MCF 10A (cell line): ENCODE results near the gene CDK14. TPM values are rescaled to one million over a fixed set of nuclear protein-coding genes. Genes with fewer than 3 reads are reported as not detected.

ENCODE experiments used
- BruUV-seq: library from RNA; stranded (reverse); fragments of 400-500 nt; replicated peaks from 2 replicates; lab custom pipeline; 2021; lab: Mats Ljungman, UMichigan
- CTCF ChIA-PET: fragments of 300-600 bp; sonication (Branson Sonifier 250); formaldehyde crosslinking; extraction: SDS; loops from one replicate; lab custom pipeline; 2021; ENCODE audit warnings: antibody characterized with exemption, inconsistent platforms; lab: Yijun Ruan, JAX
- POLR2A ChIA-PET: fragments of 300-600, 350-650 bp; sonication (Branson Sonifier 250); formaldehyde crosslinking; extraction: SDS; loops from one replicate; lab custom pipeline; 2020; ENCODE audit warnings: antibody characterized with exemption, inconsistent platforms; lab: Yijun Ruan, JAX
- DNase-seq: peaks from one replicate; pipeline ENCODE4 v3.0.0-alpha.2; 2018; ENCODE audit not compliant: unreplicated experiment
- H3K27ac Mint-ChIP-seq: one replicate; pipeline ENCODE4 v1.8.0; 2022; ENCODE audit warnings: mild to moderate bottlenecking, low read depth, mixed read lengths; ENCODE audit not compliant: unreplicated experiment
- H3K27me3 Mint-ChIP-seq: one replicate; pipeline ENCODE4 v1.8.0; 2022; ENCODE audit warnings: mixed read lengths; ENCODE audit not compliant: insufficient read depth, unreplicated experiment
- H3K36me3 Mint-ChIP-seq: one replicate; pipeline ENCODE4 v1.8.0; 2022; ENCODE audit warnings: mild to moderate bottlenecking, moderate library complexity, mixed read lengths; ENCODE audit not compliant: insufficient read depth, unreplicated experiment
- H3K4me1 Mint-ChIP-seq: one replicate; pipeline ENCODE4 v1.8.0; 2022; ENCODE audit warnings: mixed read lengths; ENCODE audit not compliant: insufficient read depth, unreplicated experiment
- H3K4me3 Mint-ChIP-seq: one replicate; pipeline ENCODE4 v1.8.0; 2022; ENCODE audit warnings: mild to moderate bottlenecking, moderate library complexity, mixed read lengths; ENCODE audit not compliant: unreplicated experiment
- H3K9me3 Mint-ChIP-seq: one replicate; pipeline ENCODE4 v1.8.0; 2022; ENCODE audit warnings: mixed read lengths; ENCODE audit not compliant: unreplicated experiment
- CTCF ChIP-seq: fragments of 200-600 bp; IDR thresholded peaks from one replicate; pipeline ENCODE4 v1.8.0; 2022; ENCODE audit warnings: antibody characterized with exemption, mild to moderate bottlenecking; ENCODE audit not compliant: unreplicated experiment
- intact Hi-C: fragments of 100-400 bp; cut with micrococcal nuclease; formaldehyde crosslinking; loops from 2 replicates; pipeline ENCODE4 v1.14.1; 2022
- total RNA-seq: library from RNA; stranded (reverse); gene quantifications from 2 replicates; pipeline ENCODE4 v1.2.3, GENCODE V29; 2022

Gene CDK14
- total RNA-seq, 1 experiment from 2014 or later = 32.0 TPM

- ChIA-PET POLR2A (no interaction called here), CTCF (interaction anchor here (0.9 kb wide), 2 partner anchors 16 to 58 kb away, joined by 3 read pairs; no protein-coding TSS in a partner anchor)
- Mint-ChIP-seq H3K4me3 (no peak overlapping the region), H3K27me3 (no peaks in the 10 kb centered on the region), H3K9me3 (peaks cover 7% of the 10 kb centered on the region), H3K27ac (no peak overlapping the region), H3K4me1 (peaks cover 6% of the 10 kb centered on the region), H3K36me3 (no peaks in the 10 kb centered on the region)
- TF ChIP-seq CTCF = no peak
- BruUV-seq = no TSS peak
- no peak for DNase-seq
- intact Hi-C loops = no loop called here
These were observed 26.8 kb upstream of the CDK14 start for GRCh38 chr7:90569368-90569767.

- CTCF ChIA-PET = interaction anchor here (0.6 kb wide), 1 partner anchor 55 kb away, joined by 3 read pairs; no protein-coding TSS in a partner anchor
- H3K9me3 Mint-ChIP-seq = peaks cover 7% of the 10 kb centered on the region
- H3K4me1 Mint-ChIP-seq = peaks cover 6% of the 10 kb centered on the region
- no peaks in the 10 kb centered on the region for H3K36me3 Mint-ChIP-seq
- H3K27me3 Mint-ChIP-seq = no peaks in the 10 kb centered on the region
- BruUV-seq = no TSS peak
- DNase-seq = no peak
- H3K27ac Mint-ChIP-seq = no peak overlapping the region
- POLR2A ChIA-PET = no interaction called here
- no peak for TF ChIP-seq CTCF
- intact Hi-C loops = no loop called here
- H3K4me3 Mint-ChIP-seq = no peak overlapping the region
These were observed 25.7 kb upstream of the CDK14 start for GRCh38 chr7:90570373-90570959.

GRCh38 chr7:90574146-90574819, 21.8 kb upstream of the CDK14 start:
- ChIA-PET CTCF (no interaction called here), POLR2A (no interaction called here)
- no peak overlapping the region for H3K27ac Mint-ChIP-seq
- no peaks in the 10 kb centered on the region for H3K27me3 Mint-ChIP-seq
- no peaks in the 10 kb centered on the region for H3K9me3 Mint-ChIP-seq
- DNase-seq = no peak
- H3K36me3 Mint-ChIP-seq = no peaks in the 10 kb centered on the region
- no TSS peak for BruUV-seq
- intact Hi-C loops = no loop called here
- peaks cover 6% of the 10 kb centered on the region for H3K4me1 Mint-ChIP-seq
- no peak for TF ChIP-seq CTCF
- no peak overlapping the region for H3K4me3 Mint-ChIP-seq

- TF ChIP-seq CTCF = no peak
- H3K27me3 Mint-ChIP-seq = no peaks in the 10 kb centered on the region
- H3K4me1 Mint-ChIP-seq = peaks cover 7% of the 10 kb centered on the region
- DNase-seq = no peak
- no peaks in the 10 kb centered on the region for H3K9me3 Mint-ChIP-seq
- BruUV-seq = no TSS peak
- ChIA-PET CTCF (no interaction called here), POLR2A (no interaction called here)
- no peaks in the 10 kb centered on the region for H3K36me3 Mint-ChIP-seq
- no peak overlapping the region for H3K4me3 Mint-ChIP-seq
- intact Hi-C loops = no loop called here
- no peak overlapping the region for H3K27ac Mint-ChIP-seq
These were observed 21.3 kb upstream of the CDK14 start for GRCh38 chr7:90574820-90575187.
